Liver (tissue), 9 donors: ENCODE data around the gene ASGR2. TPM values are rescaled to one million over a fixed set of nuclear protein-coding genes. Genes with fewer than 3 reads are reported as not detected.
"Not testable (repeated sequence)": the region's sequence is repeated elsewhere in the genome, so short reads cannot be mapped to it uniquely, and the experiment has no call there.

Source experiments
- DNase-seq: peaks from one replicate; pipeline ENCODE4 v3.0.0-alpha.2; 2017; ENCODE audit warnings: low spot score
- H3K27ac ChIP-seq, 2 donors: one replicate each; pipeline ENCODE4 v1.7.0; 2013; ENCODE audit warnings: inconsistent platforms in 2 of 2, low read length in 2 of 2, control low read depth in 1 of 2, low read depth in 1 of 2, mild to moderate bottlenecking in 1 of 2
- H3K27me3 ChIP-seq, 4 donors: one replicate each; pipeline versions ENCODE4 v1.6.1 to v1.7.0; 2013; ENCODE audit warnings: low read length in 3 of 4, inconsistent platforms in 1 of 4, mild to moderate bottlenecking in 1 of 4, moderate library complexity in 1 of 4; ENCODE audit not compliant: control insufficient read depth in 4 of 4, insufficient read depth in 4 of 4
- H3K36me3 ChIP-seq, 4 donors: one replicate each; pipeline versions ENCODE4 v1.6.1 to v1.7.0; 2013; ENCODE audit warnings: low read length in 3 of 4, mild to moderate bottlenecking in 3 of 4, low read depth in 1 of 4, moderate library complexity in 1 of 4; ENCODE audit not compliant: control insufficient read depth in 4 of 4, insufficient read depth in 3 of 4
- H3K4me1 ChIP-seq, 4 donors: one replicate each; pipeline versions ENCODE4 v1.6.1 to v1.7.0; 2013; ENCODE audit warnings: low read length in 3 of 4, mild to moderate bottlenecking in 3 of 4, moderate library complexity in 1 of 4; ENCODE audit not compliant: control insufficient read depth in 4 of 4, insufficient read depth in 4 of 4
- H3K4me3 ChIP-seq, 3 donors: one replicate each; pipeline versions ENCODE4 v1.6.1 to v1.7.0; 2013; ENCODE audit warnings: low read length in 3 of 3, control low read depth in 1 of 3, low read depth in 1 of 3, mild to moderate bottlenecking in 1 of 3
- H3K9ac ChIP-seq, 2 donors: one replicate each; pipeline ENCODE4 v1.7.0; 2013; ENCODE audit warnings: low read length in 2 of 2, mild to moderate bottlenecking in 2 of 2, moderate library complexity in 2 of 2, control low read depth in 1 of 2, low read depth in 1 of 2
- H3K9me3 ChIP-seq, 4 donors: one replicate each; pipeline versions ENCODE4 v1.6.1 to v1.7.0; 2013; ENCODE audit warnings: low read length in 3 of 4; ENCODE audit not compliant: control insufficient read depth in 4 of 4
- ATF3 ChIP-seq: IDR thresholded peaks from 2 replicates; pipeline ENCODE4 v1.6.1; 2016; ENCODE audit warnings: antibody characterized with exemption
- CTCF ChIP-seq: fragments of 150-350 bp; IDR thresholded peaks from 2 replicates; pipeline ENCODE4 v1.5.1; 2017; ENCODE audit warnings: improper control_type of control experiment, low read depth, low read length; ENCODE audit not compliant: missing input control
- EGR1 ChIP-seq, 2 donors: IDR thresholded peaks; 2 replicates each; pipeline ENCODE4 v1.6.1; 2016 to 2018; ENCODE audit warnings: antibody characterized with exemption in 2 of 2, low read depth in 2 of 2
- FOXA1 ChIP-seq: IDR thresholded peaks from 2 replicates; pipeline ENCODE4 v1.6.1; 2016; ENCODE audit warnings: antibody characterized with exemption
- FOXA2 ChIP-seq: IDR thresholded peaks from 2 replicates; pipeline ENCODE4 v1.6.1; 2016; ENCODE audit warnings: antibody characterized with exemption
- GABPA ChIP-seq, 2 donors: IDR thresholded peaks in 1 of 2; conservative IDR thresholded peaks in 1 of 2; 2 replicates each; pipeline ENCODE4 v1.6.1; 2016; ENCODE audit warnings: antibody characterized with exemption in 2 of 2, mild to moderate bottlenecking in 1 of 2, moderate library complexity in 1 of 2
- HNF4A ChIP-seq, 2 donors: conservative IDR thresholded peaks; 2 replicates each; pipeline ENCODE4 v1.6.1; 2016; ENCODE audit warnings: antibody characterized with exemption in 2 of 2, mild to moderate bottlenecking in 2 of 2
- HNF4G ChIP-seq: IDR thresholded peaks from 2 replicates; pipeline ENCODE4 v1.6.1; 2016; ENCODE audit warnings: antibody characterized with exemption
- JUND ChIP-seq, 2 donors: IDR thresholded peaks; 2 replicates each; pipeline ENCODE4 v1.6.1; 2016; ENCODE audit warnings: antibody characterized with exemption in 2 of 2
- MAX ChIP-seq: IDR thresholded peaks from 2 replicates; pipeline ENCODE4 v1.6.1; 2016; ENCODE audit warnings: antibody characterized with exemption
- NR2F2 ChIP-seq: IDR thresholded peaks from 2 replicates; pipeline ENCODE4 v1.6.1; 2016; ENCODE audit warnings: antibody characterized with exemption
- RAD21 ChIP-seq, 2 donors: IDR thresholded peaks; 2 replicates each; pipeline ENCODE4 v1.6.1; 2016; ENCODE audit warnings: antibody characterized with exemption in 2 of 2, mild to moderate bottlenecking in 2 of 2
- REST ChIP-seq: IDR thresholded peaks from 2 replicates; pipeline ENCODE4 v1.6.1; 2016; ENCODE audit warnings: antibody characterized with exemption, mild to moderate bottlenecking
- RXRA ChIP-seq, 2 donors: IDR thresholded peaks; 2 replicates each; pipeline ENCODE4 v1.6.1; 2017 to 2018; ENCODE audit warnings: antibody characterized with exemption in 2 of 2, mild to moderate bottlenecking in 1 of 2
- SP1 ChIP-seq: IDR thresholded peaks from 2 replicates; pipeline ENCODE4 v1.6.1; 2018; ENCODE audit warnings: antibody characterized with exemption, mild to moderate bottlenecking
- TAF1 ChIP-seq: conservative IDR thresholded peaks from 2 replicates; pipeline ENCODE4 v1.6.1; 2016; ENCODE audit warnings: antibody characterized with exemption, mild to moderate bottlenecking
- YY1 ChIP-seq: IDR thresholded peaks from 2 replicates; pipeline ENCODE4 v1.6.1; 2016; ENCODE audit warnings: antibody characterized with exemption, mild to moderate bottlenecking
- ZBTB33 ChIP-seq: IDR thresholded peaks from 2 replicates; pipeline ENCODE4 v1.6.1; 2016; ENCODE audit warnings: antibody characterized with exemption
- WGBS: extraction: QIAGEN DNeasy Blood & Tissue Kit; methylation state at CpG from one replicate; pipeline ENCODE4 v1.1.7; 2013; 5-methylcytosine and 5-hydroxymethylcytosine counted together
- polyA plus RNA-seq, 2 donors: library from polyadenylated mRNA; stranded (reverse) in 1 of 2; unstranded in 1 of 2; fragments of 200-250 nt in 1 of 2; fragments of >200 nt in 1 of 2; fragmentation: Nextera tagmentation in 1 of 2; extraction: Ambion mirVana in 1 of 2; gene quantifications; one replicate each; pipeline versions ENCODE4 v1.2.1 to v1.2.3, GENCODE V29; 2013 to 2015
- total RNA-seq, 2 donors: library from RNA; depleted of rRNA; stranded (reverse); fragments of >200 nt; gene quantifications; one replicate each; pipeline ENCODE4 v1.2.3, GENCODE V29; 2014
- donor health status: healthy.
- donor health status: healthy.
- donor health status: healthy.
- donor health status: healthy.
- donor health status: healthy.

The ASGR2 gene
- total RNA-seq: 100 to 1,000 TPM; 188 to 336 TPM
- polyA plus RNA-seq: 100 to 1,000 TPM; 650 to 657 TPM

GRCh38 chr17:7114241-7114874 lies at the start of gene ASGR2:
ASGR2 (minus strand) TSS chr17:7114822; CDS start chr17:7114240, 582 bp downstream.
- DNase-seq: peak; percentile 73
- WGBS: 29% methylated on average over 14 of the region's 14 CpGs
- Histone ChIP-seq H3K9ac (peak within 1 kb of the TSS; percentile 58 to 88), H3K27me3 (no peaks in the 10 kb centered on the region), H3K9me3 (no peaks in the 10 kb centered on the region), H3K4me1 (peaks cover 2 to 40% (median 29%) of the 10 kb centered on the region in 4 donors), H3K4me3 (peak within 1 kb of the TSS; percentile 52 to 91 (median 89)), H3K27ac (peak within 1 kb of the TSS; percentile 93 to 97), H3K36me3 (no peaks in the 10 kb centered on the region)
- TF ChIP-seq ZBTB33 (no peak), YY1 (no peak), EGR1 (IDR thresholded peaks at IDR 0.05; ENCODE audit: low read depth in 2 of 2) (peak in 1 of 2 donors; percentile 48), RXRA (IDR thresholded peaks at IDR 0.05) (peak; percentile 72 to 75), REST (peak; percentile 46), SP1 (peak; percentile 97), FOXA2 (no peak), HNF4A (conservative IDR thresholded peaks at IDR 0.05) (peak; percentile 86 to 91), GABPA (IDR thresholded peaks at IDR 0.05 in 1 of 2, conservative IDR thresholded peaks at IDR 0.05 in 1 of 2) (no peak), CTCF (no peak), HNF4G (peak; percentile 76), JUND (IDR thresholded peaks at IDR 0.05) (peak; percentile 41 to 69), TAF1 (no peak), FOXA1 (no peak), MAX (peak; percentile 80), NR2F2 (peak; percentile 11), RAD21 (IDR thresholded peaks at IDR 0.05) (peak in 1 of 2 donors; percentile 59), ATF3 (peak; percentile 51)

- not testable (repeated sequence) for H3K4me1 ChIP-seq, H3K27me3 ChIP-seq, H3K27ac ChIP-seq, H3K9ac ChIP-seq, H3K9me3 ChIP-seq, H3K4me3 ChIP-seq, DNase-seq, H3K36me3 ChIP-seq
- WGBS: 80% methylated on average over 10 of the region's 10 CpGs
These were observed 44.9 kb upstream of the ASGR2 start for GRCh38 chr17:7159571-7159970.

GRCh38 chr17:7158424-7158823 lies 43.8 kb upstream of the ASGR2 start:
- 91% methylated on average over 10 of the region's 10 CpGs for WGBS
- H3K4me1 ChIP-seq, H3K27me3 ChIP-seq: not testable (repeated sequence)

More at GRCh38 chr17:7158424-7158823, 43.8 kb upstream of the ASGR2 start:
- not testable (repeated sequence) for H3K36me3 ChIP-seq, H3K9me3 ChIP-seq, H3K4me3 ChIP-seq, DNase-seq, H3K9ac ChIP-seq, H3K27ac ChIP-seq
